GM19238 (cell line): ENCODE results near the gene ZBTB24.

Source experiments
- DNase-seq: peaks from one replicate; pipeline ENCODE4 v3.0.0; 2011; ENCODE audit warnings: low spot score; ENCODE audit not compliant: insufficient read length

The ZBTB24 gene

DNA sequence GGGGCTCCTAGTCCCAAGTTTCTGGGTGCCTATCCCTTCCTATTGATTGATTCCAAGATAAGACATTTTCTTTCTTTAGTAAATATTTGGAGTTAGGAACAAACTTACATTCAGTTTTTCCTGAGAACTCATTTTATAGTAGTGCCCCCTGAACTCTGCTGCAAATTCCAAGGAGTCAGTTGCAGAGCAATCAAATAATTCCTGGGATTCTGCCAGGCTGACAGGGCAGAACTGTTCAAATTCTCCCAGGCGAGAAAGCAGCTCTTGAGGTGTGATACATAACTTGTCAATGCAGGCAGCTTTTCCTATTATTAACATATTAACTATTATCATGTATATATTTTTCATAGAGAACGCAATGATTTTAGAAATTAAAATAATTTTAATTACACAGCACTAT is 15.9 kb upstream of the ZBTB24 start:
- DNase-seq, result no peak

DNA sequence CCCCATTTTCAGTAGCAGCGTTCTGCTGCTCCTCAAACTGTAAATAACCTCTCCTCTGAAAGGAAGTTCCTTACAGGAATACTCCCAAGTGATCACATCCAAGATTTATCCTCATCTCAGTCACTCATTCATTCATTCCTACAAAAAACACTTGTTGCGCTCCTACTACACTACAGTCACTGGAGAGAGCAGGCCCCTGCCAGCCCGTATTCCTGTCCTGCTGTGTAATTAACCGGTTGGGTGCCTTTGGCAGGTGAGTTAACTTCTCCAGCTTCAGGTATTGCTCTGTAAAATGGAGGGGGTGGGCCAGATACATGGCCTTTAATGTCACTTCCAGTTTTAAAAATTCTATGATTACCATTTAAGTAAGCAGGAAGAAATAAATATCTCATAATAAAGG is 15.0 kb upstream of the ZBTB24 start:
- no peak for DNase-seq

DNA sequence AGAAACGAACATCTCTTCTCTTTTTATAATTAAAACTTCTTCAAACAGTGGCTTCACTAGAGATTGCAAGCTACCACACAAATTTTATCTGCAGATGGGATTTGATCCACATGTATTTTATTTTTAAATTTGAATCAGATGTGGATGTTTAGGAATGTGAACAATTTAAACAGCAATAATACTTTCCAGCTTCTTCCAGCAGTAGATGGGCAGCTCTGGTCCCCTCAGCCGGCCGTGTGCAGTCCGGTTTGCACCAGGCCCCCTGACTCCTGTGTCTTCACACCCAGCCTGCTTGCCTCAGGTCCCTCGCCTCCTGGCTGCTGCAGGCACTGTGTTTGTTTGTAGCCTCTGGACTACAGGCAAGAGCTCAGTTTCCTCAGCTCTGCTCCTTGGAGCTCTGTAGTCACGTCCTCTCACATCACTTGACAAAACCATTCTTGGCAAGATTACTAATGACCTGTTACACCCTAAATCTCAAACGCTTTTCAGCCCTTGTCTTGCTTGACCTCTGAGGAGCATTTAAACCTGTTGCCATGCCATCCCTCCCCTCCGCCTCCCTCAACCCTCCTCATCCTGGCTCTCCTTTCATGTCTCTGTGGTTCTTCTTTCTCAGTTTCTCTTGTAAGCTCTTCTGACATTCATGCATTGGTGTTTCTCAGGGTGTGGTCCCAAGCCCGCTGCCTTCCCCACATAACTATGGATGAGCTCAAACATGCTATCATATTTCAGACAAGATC is 13.2 kb upstream of the ZBTB24 start:
- no peak for DNase-seq

DNA sequence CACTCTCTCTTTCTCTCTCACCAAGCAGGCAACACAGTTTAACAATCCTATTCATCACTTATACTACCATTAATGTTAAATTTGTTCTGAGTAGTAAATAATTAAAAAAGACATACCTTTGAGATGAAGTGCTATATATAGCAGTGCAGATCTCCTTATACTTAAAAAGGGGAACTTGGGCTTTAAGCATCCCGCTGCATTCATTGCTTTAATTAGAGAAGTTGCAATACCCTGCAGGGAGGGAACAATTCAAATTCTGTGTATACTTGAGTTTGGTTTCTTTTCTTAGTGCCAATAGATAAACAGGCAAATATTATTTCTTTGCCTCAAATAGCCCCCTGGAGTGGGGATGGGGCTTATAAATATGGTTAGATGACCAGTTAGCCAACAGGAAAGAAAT is 10.8 kb upstream of the ZBTB24 start:
- no peak for DNase-seq

DNA sequence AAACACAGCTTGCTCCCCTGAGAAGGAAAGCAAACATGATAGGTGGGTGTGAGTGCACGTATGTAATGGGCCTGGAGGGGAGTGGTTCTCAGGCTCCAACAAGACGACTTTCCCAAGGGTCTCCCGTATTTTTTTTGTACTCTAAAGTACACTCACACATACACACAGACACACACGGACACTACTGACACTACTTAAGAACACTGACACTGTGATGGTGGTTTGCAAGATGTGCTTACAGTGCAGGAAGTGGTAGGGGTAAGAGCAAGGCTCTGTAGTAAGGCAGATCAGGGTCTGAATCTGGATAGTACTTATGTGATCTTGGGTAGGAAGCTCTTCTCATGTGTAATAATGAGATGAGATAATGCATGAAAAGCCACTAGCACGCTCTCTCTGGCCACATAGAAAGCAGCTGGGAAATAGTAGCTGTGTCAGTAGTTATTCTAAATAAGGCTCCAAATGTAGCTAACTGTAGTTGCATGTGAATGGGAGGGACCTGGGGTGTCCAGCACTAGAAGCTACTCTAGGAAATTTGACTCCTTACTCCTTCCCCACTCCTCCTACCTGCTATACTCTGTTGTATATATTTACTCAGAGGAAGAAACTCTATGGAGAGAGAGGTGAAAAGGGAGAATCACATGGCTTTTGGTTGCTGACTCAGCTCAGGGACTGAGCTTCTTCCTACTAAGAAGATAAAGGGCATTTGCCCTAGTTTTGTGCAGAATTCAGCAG is 8.4 kb upstream of the ZBTB24 start:
- DNase-seq, result no peak

DNA sequence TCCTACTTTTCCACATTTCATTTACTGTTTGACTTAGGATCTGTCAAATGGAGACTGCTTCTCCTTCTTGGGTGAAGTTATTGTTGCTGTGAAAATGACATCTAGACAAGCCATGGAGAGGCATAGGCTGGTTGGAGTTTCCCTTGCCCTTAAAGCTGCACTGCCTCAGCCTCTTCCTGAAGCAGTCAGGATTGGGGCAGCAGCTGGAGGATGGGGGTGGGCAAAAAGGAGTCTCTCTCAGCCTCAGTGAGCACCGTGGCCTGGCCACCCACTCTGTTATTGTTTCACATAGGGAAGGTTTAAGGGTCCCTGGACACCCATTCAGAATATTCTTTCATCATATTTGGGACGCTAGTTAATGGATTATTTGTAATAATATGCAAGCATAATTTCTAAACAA is 7.7 kb upstream of the ZBTB24 start:
- no peak for DNase-seq

DNA sequence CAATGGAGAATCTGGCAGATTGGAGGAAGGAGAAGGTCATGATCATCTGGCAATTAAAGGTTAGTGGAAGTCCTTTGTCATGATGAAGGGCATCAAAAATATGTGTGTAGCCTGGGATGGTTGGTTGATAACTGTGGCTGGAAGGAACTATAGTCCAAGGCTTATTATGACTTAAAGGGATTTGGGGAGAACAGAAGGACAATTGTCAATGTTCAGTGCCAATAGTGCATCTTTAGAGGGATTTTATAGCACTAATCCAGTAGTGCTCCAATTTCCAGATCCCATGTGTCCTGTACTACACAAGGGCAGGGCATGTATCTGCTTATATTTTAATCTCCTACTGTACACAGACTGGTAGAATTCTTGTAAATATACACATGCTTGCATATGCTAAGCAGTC is 5.0 kb upstream of the ZBTB24 start:
- no peak for DNase-seq

DNA sequence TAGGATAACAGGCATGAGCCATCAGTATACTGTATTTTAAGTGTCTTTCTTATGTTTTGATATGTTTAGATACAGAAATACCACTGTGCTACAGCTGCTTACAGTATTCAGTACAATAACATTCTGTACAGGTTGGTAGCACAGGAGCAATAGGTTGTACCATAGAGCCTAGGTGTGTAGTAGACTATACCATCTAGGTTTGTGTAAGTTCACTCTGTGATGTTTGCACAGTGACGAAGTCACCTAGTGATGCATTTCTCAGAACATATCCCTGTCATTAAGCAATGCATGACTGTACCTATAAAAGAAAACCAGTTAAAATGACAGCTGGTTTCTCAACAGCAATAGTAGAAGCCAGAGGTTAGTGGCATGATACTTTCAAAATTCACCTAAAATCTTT is 3.0 kb upstream of the ZBTB24 start:
- no peak for DNase-seq

DNA sequence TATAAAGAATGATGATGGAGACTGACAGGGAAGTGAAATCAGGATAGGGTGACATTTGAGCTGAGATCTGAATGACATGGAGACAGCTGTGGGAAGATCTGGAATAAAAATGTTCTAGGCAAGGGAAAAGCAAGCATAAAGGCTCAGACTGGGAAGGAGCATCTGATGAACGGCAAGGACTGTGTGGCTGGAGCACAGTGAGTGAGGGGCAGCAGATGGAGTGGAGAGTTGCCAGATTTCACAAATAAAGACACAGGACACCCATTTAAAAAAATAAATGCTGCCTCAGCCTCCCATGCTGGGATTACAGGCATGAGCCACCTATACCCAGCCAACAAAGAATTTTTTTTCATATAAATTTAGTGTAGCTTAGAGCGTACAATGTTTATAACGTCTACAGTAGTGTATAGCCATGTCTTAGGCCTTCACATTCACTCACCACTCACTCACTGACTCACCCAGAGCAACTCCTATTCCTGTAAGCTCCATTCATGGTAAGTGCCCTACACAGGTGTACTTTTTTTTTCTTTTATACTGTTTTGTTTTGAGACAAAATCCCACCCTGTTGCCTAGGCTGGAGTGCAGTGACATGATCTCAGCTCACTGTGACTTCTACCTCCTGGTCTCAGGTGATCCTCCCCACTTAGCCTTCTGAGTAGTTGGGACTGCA is 2.4 kb upstream of the ZBTB24 start:
- DNase-seq, result no peak

DNA sequence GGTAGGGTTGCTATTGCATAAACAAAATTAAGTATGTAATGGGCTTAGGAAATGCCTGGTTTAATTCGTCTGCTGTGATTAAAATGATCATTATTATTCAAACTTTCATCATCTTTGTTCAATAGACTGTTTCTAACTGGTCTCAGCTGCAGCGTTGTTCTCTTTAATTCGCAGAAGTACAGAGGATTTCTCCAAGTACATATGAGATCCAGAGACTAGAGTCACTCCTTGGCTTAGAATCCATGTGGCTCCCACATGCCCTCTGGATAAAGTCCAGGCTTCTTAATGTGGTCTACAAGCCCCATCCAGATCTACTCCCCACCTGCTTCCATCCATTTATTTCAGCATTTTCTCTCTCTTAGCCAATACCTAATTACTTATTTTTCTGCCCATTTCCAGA is 1.1 kb upstream of the ZBTB24 start:
- DNase-seq, result no peak

DNA sequence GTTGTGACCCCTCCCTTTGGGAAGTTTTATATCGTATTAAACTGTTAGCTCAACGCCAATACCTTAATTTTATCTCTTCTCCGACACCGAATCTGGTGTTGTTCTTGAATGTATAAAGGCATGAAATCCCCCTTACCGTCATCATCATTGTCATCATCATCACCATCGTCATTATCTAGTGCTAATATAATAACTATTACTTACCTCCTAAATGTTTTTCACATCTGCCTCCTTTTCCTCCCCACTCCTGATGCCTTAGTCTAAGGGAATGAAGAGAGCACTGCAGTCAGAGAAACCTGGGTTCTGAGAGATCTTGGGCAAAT is 677 bp upstream of the ZBTB24 start:
- no peak for DNase-seq

DNA sequence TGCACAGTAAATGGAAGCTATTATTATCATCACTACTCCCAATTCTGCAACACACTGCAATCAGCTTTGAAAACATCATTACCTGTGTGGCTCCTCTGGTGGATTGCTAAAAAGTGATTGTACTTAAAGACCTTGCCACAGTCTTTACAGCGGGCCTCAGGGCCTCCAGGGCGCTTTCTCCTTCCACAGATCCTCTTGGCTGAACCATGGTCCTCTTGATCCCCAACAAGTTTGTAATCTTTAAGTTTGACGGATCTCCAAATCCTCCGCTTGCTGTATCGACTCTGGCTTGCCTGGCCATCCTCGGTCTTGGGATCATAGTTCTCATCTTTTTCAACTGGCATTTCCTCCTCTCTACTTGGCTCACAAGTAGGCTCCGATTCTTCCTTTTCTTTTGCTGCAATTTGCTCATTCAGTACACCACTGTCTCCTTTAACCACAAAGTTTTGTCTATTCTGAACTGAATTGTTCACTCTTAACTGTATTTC is 2.0 kb downstream of the ZBTB24 start:
- DNase-seq, result no peak

DNA sequence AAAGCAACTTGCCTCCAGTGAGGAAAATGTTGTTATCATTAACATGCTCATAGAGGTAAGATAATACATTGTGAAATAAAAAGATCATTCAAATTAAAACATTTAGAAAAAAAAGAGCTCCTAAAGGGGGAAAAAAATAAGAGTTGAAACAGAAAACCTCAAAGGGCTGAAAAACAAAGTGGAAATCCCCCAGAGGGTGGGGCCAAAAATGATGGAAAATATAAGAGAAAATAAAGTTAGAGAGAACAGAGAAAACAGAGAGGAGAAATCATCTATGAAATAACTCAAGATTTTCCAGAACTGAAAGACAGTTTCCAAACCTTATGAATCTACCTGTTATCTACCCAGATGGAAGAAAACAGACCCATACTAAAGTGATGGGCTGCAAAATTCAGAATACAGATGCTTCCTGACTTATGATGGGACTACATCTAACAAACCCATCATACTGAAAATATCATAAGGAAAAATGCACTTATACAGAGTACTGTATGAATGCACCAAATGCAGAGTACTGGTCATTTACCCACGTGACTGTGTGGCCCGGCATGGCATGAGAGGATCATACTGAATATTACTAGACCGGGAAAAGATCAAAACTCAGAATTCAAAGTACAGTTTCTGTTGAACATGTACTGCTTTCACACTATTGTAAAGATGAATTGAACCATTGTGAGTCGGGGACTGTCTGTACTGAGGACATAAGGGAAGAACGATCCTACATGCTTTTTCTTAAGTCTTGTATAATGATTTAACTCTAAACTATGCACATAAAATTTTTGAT is 4.0 kb downstream of the ZBTB24 start:
- DNase-seq, result no peak

DNA sequence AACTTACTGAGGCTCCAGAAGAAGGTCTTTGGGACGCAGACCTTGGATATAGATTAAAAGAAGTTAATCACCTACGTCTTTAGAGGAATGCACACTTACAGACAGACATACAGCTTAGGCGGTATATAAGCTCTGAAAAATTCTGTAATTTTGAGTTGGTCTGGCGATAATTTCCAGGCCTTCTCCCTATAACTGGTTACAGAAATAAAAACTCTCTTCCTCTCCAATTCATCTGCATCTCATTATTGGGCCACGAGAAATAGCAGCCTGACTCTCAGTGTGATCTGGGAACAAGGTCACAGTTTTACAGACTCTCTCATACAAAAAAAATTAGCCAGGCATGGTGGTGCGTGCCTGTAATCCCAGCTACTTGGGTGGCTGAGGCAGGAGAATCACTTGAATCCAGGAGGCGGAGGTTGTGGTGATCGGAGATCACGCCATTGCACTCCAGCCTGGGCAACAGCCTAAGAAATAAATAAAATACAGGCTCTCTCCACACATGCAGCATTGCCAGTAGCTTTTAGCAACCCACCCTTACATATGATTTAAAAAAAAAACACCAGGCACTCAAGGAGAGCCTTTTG is 4.7 kb downstream of the ZBTB24 start:
- no peak for DNase-seq

DNA sequence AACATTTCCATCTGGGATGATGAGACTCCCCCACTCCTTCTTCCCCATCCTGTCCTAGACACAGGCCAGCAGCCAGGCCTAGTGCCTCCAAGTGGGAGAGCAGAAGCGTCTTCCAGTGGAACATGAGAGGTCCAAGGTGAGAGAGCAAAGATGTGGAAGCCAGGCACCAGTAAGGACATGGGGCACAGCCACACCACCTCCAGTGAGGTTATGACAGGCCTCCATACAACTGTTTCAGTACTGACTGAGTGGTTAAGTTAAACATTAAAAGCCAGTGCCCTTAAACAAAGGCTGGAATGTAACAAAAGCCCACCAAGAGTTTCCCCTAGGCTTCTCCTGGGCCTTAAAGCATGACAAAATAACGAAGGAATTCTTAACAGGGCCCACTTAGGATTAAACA is 5.3 kb downstream of the ZBTB24 start:
- no peak for DNase-seq

DNA sequence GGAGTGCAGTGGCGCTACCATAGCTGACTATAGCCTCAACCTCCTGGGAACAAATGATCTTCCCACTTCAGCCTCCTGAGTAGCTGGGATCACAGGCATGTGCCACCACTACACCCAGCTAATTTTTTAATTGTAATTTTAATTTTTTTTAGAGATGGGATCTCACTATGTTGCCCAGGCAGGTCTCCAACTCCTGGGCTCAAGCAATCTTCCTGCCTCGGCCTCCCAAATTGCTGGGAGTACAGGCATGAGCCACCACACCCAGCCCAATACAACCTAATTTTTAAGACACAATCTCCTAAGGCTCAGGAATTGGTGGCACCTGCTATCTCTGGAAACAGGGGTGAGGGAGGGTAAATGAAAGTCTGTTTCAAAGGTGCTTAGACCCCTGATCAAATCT is 5.8 kb downstream of the ZBTB24 start:
- no peak for DNase-seq

DNA sequence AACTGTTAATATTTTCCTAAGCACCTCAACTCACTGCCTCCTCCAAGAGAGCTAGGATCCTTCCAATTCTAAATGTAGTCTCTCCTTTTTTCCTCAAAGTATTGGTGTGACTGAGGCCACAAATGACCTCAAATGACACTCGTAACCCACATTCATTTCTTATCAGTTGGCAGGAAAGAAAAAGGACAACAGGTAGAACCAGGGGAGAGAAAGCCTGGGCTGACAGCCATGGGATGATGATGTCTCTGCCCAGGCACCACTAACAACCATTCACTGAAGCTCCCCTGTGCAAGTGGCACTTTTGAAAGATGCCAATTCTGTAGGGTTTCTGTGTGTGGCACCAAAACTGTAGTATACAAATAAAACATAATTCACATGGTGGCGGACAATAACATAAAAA is 7.4 kb downstream of the ZBTB24 start:
- no peak for DNase-seq

DNA sequence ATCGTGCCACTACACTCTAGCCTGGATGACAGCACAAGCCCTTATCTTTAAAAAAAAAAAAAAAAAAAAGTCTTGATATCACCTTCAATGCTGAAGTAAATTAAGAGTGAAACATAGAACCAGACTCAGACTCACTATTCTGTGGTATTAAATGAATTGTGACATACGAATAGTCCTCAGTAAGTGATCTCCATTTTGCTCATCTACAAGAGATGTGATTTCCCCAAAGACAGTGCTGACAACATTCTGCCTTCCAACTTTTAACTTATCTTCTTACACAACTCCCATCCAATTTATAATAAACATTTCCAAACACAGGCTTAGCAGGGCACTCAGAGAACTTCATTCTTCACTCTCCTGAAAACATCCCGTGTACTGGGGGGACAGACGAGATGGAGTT is 8.0 kb downstream of the ZBTB24 start:
- no peak for DNase-seq

DNA sequence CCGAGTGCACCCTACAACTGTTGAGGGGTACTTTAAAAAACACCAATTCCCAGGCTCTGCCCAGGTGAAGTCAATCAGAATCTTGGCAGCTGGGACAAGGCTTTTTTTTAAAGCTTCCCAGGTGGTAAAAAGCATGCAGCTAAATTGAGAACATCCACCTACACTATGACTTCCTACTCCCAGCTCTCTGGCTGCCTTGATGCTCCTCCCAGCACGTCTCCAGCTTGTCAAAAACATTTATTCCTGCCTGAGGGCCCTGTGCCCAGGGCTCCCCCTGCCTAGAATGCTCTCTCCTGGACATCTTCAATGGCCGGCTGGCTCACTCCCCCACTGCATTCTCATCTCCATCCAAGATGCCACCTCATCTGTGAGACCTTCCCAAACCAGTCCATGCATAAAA is 9.9 kb downstream of the ZBTB24 start:
- no peak for DNase-seq

DNA sequence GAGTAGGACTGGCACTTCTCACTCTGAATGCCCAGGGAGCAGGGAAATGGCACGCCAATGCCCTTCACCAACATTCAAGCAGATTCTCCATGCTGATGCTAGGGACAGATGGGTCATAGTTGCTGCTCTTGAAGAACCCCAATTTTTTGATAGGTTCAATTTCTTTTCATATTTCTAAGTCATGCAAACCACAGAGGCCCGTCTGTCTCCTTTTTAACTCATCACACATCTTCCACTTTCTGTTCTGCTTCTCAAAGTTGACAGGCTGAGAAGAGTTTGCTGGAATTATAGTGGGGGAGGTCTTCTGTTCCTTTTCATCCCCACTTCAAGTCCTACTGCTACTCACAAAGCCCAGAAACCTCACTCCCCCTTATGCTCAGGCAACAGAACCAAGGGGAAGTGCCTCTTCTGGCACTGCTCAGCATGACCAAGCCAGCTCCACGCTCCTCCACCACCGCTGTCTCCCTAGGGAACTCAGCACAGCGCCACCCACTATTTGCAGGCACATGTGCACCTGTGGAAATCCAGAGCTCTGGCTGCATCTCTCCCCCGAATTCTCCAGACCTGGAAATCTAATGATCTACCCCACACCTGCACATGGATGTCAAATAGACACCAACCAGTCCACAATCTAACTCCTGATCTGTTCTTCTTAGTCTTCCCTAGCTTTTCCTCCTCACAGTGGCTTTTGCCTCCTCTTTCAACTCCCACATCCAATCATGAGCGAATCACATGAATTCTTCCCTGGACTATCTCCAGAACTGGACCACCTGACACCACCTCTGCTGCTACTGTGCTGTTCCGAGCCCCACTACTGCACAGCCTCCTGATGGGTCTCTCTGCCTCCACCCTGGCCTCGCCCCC is 10.7 kb downstream of the ZBTB24 start:
- DNase-seq, result no peak
